ENCODE measurements around the gene FAM120A. TPM values are rescaled to one million over a fixed set of nuclear protein-coding genes. Genes with fewer than 3 reads are reported as not detected.

The FAM120A gene
- total and polyA plus RNA-seq, 9 donors, result 37.9 to 130 (median 78.9) TPM

- H3K4me1 ChIP-seq (ENCODE audit: insufficient read depth), result peaks cover 8% of the 10 kb centered on the region
These were observed 1.2 kb downstream of the FAM120A start for GRCh38 chr9:93452710-93453046.

GRCh38 chr9:93453047-93453914 lies 1.8 kb downstream of the FAM120A start, which contains the start of gene FAM120AOS:
TSS of gene FAM120AOS (minus strand) at chr9:93453581. CDS start at chr9:93452709, 872 bp downstream.
- 1% methylated on average over 34 of the region's 34 CpGs for WGBS, 3 donors
- TF ChIP-seq EP300 (IDR thresholded peaks at IDR 0.05), result no peak
- peak; percentile 48 for TF ChIP-seq POLR2A (IDR thresholded peaks at IDR 0.05)

More at GRCh38 chr9:93452710-93453046, 1.2 kb downstream of the FAM120A start:
- Histone ChIP-seq H3K4me3 (peak overlapping the region; percentile 89), H3K27me3 (no peaks in the 10 kb centered on the region), H3K36me3 (no peaks in the 10 kb centered on the region), H3K9me3 (no peaks in the 10 kb centered on the region), H3K27ac (peak overlapping the region; percentile 71 to 86)
- intact Hi-C loops (cut with DNase I), result loop anchor here in 3 of 4 donors (5.0 to 10.0 kb wide), 5 partner anchors 62 to 358 kb away; partner anchors contain the start of genes CARD19 (in 1 of the 3) and NINJ1 (in 1 of the 3)
- no peak for TF ChIP-seq POLR2A (IDR thresholded peaks at IDR 0.05)
- TF ChIP-seq, protein P1, sequence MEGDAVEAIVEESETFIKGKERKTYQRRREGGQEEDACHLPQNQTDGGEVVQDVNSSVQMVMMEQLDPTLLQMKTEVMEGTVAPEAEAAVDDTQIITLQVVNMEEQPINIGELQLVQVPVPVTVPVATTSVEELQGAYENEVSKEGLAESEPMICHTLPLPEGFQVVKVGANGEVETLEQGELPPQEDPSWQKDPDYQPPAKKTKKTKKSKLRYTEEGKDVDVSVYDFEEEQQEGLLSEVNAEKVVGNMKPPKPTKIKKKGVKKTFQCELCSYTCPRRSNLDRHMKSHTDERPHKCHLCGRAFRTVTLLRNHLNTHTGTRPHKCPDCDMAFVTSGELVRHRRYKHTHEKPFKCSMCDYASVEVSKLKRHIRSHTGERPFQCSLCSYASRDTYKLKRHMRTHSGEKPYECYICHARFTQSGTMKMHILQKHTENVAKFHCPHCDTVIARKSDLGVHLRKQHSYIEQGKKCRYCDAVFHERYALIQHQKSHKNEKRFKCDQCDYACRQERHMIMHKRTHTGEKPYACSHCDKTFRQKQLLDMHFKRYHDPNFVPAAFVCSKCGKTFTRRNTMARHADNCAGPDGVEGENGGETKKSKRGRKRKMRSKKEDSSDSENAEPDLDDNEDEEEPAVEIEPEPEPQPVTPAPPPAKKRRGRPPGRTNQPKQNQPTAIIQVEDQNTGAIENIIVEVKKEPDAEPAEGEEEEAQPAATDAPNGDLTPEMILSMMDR (IDR thresholded peaks at IDR 0.05), result no peak
- TF ChIP-seq EP300 (IDR thresholded peaks at IDR 0.05), result no peak
- WGBS, 3 donors, result 0 to 1% (median 1%) methylated on average over 10 of the region's 10 CpGs
- DNase-seq, result peak; percentile 17 to 42 (median 35)

GRCh38 chr9:93456022-93456421 lies 4.5 kb downstream of the FAM120A start:
- Histone ChIP-seq H3K4me1 (ENCODE audit: insufficient read depth) (peaks cover 6% of the 10 kb centered on the region), H3K4me3 (no peak overlapping the region), H3K36me3 (no peaks in the 10 kb centered on the region), H3K27me3 (no peaks in the 10 kb centered on the region), H3K27ac (no peak overlapping the region), H3K9me3 (no peaks in the 10 kb centered on the region)
- TF ChIP-seq POLR2A (IDR thresholded peaks at IDR 0.05), result no peak
- TF ChIP-seq, protein P1 (IDR thresholded peaks at IDR 0.05), result no peak
- TF ChIP-seq EP300 (IDR thresholded peaks at IDR 0.05), result no peak
- WGBS, 3 donors, result 90 to 98% (median 91%) methylated on average over 1 of the region's 1 CpG
- intact Hi-C loops (cut with DNase I), result loop anchor here in 3 of 4 donors (10.0 kb wide), 4 partner anchors 59 to 361 kb away; partner anchors contain the start of genes CARD19 (in 1 of the 3) and NINJ1 (in 1 of the 3)
- no peak for DNase-seq

More at GRCh38 chr9:93453047-93453914, 1.8 kb downstream of the FAM120A start, which contains the start of gene FAM120AOS:
- no peaks in the 10 kb centered on the region for H3K36me3 ChIP-seq
- H3K9me3 ChIP-seq, result no peaks in the 10 kb centered on the region
- peaks cover 8% of the 10 kb centered on the region for H3K4me1 ChIP-seq (ENCODE audit: insufficient read depth)
- peak within 1 kb of the TSS; percentile 89 for H3K4me3 ChIP-seq
- peak; percentile 84 to 90 (median 85) for DNase-seq
- intact Hi-C loops (cut with DNase I), result loop anchor here in 3 of 4 donors (5.0 to 10.0 kb wide), 5 partner anchors 62 to 358 kb away; partner anchors contain the start of genes CARD19 (in 1 of the 3) and NINJ1 (in 1 of the 3)
- H3K27ac ChIP-seq, result peak within 1 kb of the TSS; percentile 71 to 86
- no peaks in the 10 kb centered on the region for H3K27me3 ChIP-seq

- peaks cover 6% of the 10 kb centered on the region for H3K4me1 ChIP-seq (ENCODE audit: insufficient read depth)
- no peaks in the 10 kb centered on the region for H3K36me3 ChIP-seq
- no peak overlapping the region for H3K27ac ChIP-seq
- H3K27me3 ChIP-seq, result no peaks in the 10 kb centered on the region
- no peak overlapping the region for H3K4me3 ChIP-seq
- 90 to 94% (median 91%) methylated on average over 2 of the region's 2 CpGs for WGBS, 3 donors
- no peaks in the 10 kb centered on the region for H3K9me3 ChIP-seq
- intact Hi-C loops (cut with DNase I), result loop anchor here in 3 of 4 donors (10.0 kb wide), 4 partner anchors 58 to 362 kb away; partner anchors contain the start of genes CARD19 (in 1 of the 3) and NINJ1 (in 1 of the 3)
- TF ChIP-seq POLR2A (IDR thresholded peaks at IDR 0.05) (no peak), EP300 (IDR thresholded peaks at IDR 0.05) (no peak)
- TF ChIP-seq, protein P1 (IDR thresholded peaks at IDR 0.05), result no peak
- no peak for DNase-seq
These were observed 5.0 kb downstream of the FAM120A start for GRCh38 chr9:93456504-93456903.
